H54 (cell line): ENCODE data around the gene LMAN1L.

ENCODE experiments used
- DNase-seq: peaks from one replicate; pipeline ENCODE4 v3.0.0; 2011; ENCODE audit warnings: low spot score, mixed read lengths; ENCODE audit not compliant: insufficient read length
- FAIRE-seq: peaks from 3 replicates; lab custom pipeline; 2011; peaks lifted over from hg19 to GRCh38; lab: Jason Lieb, UNC
- POLR2A ChIP-seq: IDR thresholded peaks from 2 replicates; pipeline ENCODE4 v1.6.1; 2011; ENCODE audit warnings: low read depth, mild to moderate bottlenecking, low read length

LMAN1L gene

DNA sequence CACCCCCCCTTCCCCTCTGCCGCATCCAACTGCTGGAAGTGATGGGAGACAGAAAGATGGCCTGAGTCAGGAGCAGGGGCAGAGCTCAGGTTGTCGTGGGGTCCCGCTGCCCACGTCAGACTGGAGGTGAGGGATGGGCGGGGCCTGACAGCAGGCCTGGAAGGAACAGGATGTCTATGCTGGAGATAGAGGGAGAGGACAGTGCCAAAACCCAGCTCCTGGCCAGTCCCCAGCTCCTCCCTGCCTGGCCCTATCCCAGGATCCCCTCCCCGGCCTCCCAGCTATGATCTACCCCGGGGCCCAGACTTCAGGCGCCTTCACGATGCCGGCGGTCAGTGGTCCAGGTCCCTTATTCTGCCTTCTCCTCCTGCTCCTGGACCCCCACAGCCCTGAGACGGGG, at the start of gene LMAN1L:
TSS of gene LMAN1L (plus strand) at position 303 of the 400 bp plus-strand sequence. CDS start at position 323, 20 bp downstream.
- no peak for FAIRE-seq
- no peak for TF ChIP-seq POLR2A
- no peak for DNase-seq

DNA sequence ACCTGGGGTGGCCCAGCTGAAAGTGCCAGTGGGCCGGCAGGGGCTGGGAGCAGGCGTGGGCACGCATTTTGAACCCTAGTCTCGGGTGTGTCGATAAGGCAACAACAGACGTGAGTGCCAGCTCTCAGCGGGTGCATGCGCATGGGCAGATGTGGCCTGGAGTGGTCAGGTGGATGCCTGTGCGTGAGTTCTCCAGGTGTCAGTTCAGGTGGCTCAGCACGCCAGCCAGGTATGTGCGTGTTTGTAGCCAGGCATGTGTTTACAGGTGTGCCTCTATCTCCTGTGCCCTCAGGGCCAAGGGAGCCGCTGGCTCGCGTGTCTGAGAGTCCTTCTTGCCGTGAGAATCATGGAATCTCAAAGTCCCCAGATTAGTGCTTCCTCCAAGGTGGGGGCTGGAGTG, 49.2 kb upstream of the LMAN1L start:
- DNase-seq = no peak
- TF ChIP-seq POLR2A = no peak

GRCh38 chr15:74767167-74768098, 45.2 kb upstream of the LMAN1L start:
- FAIRE-seq (no peak), DNase-seq (no peak)
- TF ChIP-seq POLR2A = no peak

More for the DNA sequence above, 49.2 kb upstream of the LMAN1L start:
- FAIRE-seq = no peak

GRCh38 chr15:74768099-74768770, 44.4 kb upstream of the LMAN1L start:
- no peak for TF ChIP-seq POLR2A
- FAIRE-seq (no peak), DNase-seq (no peak)

DNA sequence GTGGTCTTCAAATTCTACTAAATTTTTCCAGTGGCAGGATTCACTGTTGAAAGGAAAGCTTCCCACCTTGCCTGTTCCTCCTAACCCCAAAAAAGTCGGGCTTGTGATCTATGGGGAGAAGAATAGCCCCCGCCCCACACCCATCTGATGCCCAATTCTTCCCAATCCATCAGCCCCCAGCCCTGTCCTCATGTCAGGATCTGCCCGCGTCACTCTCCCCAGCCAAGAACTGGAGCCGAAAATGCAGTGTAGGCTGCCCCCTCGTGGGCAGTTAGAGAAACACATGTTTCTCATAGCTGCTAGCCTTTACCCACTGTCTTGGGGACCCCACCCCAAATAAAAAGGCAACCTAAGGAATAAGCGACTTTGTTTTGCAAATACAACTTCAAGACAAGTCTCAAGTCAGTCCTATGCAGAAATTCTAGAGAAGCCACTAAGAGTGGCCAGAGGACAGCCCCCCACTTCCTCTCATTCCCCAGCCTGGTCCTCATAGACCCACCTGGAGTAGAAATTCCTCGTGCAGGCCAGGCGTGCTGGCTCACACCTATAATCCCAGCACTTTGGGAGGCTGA, 43.8 kb upstream of the LMAN1L start:
- TF ChIP-seq POLR2A = no peak
- FAIRE-seq = no peak
- DNase-seq = peak; percentile 63

DNA sequence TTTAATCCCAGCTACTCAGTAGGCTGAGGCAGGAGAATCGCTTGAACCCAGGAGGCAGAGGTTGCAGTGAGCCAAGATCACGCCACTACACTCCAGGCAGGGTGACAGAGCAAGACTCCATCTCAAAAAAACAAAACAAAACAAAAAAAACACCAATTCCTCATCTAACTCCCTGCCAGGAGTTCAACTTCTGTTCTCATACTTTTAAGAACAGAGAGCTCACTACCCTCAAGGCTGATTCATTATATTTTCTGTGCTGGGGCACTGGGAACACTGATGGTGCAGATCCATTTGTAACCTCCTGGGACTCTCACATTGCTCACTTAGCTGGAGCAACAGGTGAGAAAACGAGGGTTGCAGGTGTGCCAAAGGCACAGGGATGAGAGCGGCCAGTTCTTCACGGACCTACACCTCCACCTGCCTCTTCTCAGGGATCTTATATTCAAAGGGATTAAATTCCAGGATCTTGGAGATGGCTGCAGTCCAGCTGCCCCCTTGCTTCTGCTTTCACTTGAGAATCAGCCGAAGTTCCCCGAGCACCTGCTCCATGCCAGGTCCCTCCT, 43.1 kb upstream of the LMAN1L start:
- no peak for TF ChIP-seq POLR2A
- FAIRE-seq = no peak
- DNase-seq = no peak

DNA sequence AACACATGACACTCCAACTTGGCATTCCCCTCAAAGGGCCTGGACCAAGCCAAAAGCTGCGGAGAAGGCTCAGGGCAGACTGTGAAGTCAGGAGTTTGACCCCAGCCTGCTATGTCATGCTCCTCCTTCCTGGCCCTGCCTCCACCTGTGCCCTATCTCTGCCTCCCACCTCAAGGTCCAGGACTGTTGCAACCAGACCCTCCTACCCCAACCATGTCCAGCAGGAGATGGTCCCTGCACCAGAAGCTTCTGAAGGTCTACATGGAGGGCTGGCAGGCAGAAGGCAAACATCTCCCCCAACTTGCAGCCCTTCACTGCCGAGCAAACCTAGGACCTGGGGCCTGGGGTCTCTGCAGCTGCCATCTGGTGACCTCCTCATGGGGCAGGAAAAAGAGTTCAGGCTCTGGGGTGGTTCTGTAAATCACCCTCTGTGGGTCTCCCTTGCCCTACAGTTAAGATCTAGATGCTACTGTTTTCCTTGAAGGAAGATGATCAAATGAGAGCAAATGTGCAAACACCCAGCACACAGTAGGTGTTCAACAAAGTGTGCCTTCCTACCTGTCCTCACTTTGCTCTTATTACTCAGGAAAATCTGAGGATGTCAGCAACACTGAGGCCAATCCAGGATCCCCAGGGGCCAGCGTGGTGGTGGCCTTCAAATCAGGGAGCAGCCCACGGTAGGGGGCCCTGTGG, 42.3 kb upstream of the LMAN1L start:
- no peak for DNase-seq
- no peak for FAIRE-seq
- TF ChIP-seq POLR2A = no peak

DNA sequence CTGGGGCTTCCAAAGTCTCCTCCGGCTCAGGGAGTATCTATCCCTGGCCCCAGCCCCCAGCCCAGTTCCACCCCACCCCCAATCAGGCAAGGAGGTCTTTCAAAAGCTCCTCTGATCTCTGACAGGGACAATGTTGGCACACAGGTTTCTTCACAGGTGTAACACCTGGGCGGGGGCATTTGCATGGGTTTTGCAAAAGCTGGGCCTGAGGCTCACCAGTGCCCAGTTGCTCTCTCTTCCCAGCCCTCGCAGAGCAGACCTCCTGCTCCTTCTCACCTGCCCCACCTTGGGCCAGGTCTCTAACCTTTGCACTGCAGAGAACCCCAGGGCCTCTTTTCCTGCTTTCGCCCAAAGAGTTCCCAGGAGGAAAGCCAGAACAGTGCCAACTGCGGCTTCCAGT, 39.3 kb upstream of the LMAN1L start:
- no peak for TF ChIP-seq POLR2A
- DNase-seq (no peak), FAIRE-seq (no peak)

DNA sequence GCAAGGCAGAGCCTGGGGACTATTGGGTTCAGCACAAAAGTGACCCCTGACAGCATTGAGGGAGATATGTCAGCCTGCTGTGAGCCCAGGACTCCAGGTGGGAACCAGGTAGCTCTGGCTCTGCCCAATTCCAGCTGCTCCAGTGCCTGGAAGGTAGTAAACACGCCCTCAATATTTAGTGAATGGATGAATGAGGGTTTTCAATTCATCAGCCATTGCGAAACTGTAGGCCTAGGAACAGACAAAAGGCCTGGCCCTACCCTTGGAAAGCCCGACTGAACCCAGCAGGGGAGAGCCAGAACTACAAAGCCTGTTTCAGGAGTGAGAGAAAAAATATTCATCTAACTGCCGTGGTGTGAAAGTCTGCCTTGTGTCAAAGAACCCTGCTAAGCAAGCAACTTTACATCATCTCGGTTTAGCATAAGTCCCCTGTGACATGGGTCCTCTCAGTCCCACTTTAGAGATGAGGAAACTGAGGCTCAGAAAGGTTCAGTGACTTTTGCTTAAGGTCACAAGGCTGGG, 38.8 kb upstream of the LMAN1L start:
- FAIRE-seq = no peak
- no peak for TF ChIP-seq POLR2A
- no peak for DNase-seq

- DNase-seq (no peak), FAIRE-seq (no peak)
- no peak for TF ChIP-seq POLR2A
Observed at GRCh38 chr15:74775132-74775562, 37.5 kb upstream of the LMAN1L start.

- no peak for FAIRE-seq
- no peak for DNase-seq
- TF ChIP-seq POLR2A = no peak
Observed at GRCh38 chr15:74775894-74776293, 36.7 kb upstream of the LMAN1L start.

GRCh38 chr15:74776821-74777768, 35.5 kb upstream of the LMAN1L start:
- no peak for FAIRE-seq
- TF ChIP-seq POLR2A = no peak
- no peak for DNase-seq
